Astrocyte of the spinal cord (primary cell): Measurements from ENCODE around the gene OXSM.

Source experiments
- DNase-seq: peaks from one replicate; pipeline ENCODE4 v3.0.0; 2011; ENCODE audit warnings: low read depth, low spot score
- H3K4me3 ChIP-seq: 2 replicates; pipeline ENCODE4 v1.5.1; 2011; ENCODE audit warnings: low read depth, mild to moderate bottlenecking, low read length, moderate library complexity
- in situ Hi-C: cut with HindIII; loops from 2 replicates; pipeline ENCODE4 v1.10.0; 2017; ENCODE audit warnings: low sequenced_read_pairs
- TF ChIP-seq, protein P1 (sequence below): IDR thresholded peaks from 2 replicates; pipeline ENCODE4 v1.5.1; 2012; ENCODE audit warnings: low read depth, mild to moderate bottlenecking, low read length, inconsistent platforms

OXSM gene

DNA sequence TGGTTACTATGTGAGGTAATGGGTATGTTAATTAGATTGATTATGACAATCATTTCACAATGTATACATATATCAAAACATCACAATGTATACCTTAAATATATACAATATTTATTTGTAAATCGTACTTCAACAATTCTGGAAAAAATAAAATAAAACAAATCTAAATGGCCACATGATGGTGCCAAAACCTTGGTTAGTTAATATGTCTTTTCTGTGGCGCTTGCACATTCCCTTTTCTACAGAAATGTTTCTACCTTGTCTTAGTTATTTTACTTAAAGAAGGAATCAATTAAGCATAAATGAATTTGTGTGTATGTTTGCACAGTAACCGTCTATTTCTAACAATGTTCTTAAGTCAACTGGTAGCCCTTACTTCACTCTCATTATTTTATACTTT is 53.4 kb downstream of the OXSM start:
- in situ Hi-C loops: no loop called here
- TF ChIP-seq, protein P1, sequence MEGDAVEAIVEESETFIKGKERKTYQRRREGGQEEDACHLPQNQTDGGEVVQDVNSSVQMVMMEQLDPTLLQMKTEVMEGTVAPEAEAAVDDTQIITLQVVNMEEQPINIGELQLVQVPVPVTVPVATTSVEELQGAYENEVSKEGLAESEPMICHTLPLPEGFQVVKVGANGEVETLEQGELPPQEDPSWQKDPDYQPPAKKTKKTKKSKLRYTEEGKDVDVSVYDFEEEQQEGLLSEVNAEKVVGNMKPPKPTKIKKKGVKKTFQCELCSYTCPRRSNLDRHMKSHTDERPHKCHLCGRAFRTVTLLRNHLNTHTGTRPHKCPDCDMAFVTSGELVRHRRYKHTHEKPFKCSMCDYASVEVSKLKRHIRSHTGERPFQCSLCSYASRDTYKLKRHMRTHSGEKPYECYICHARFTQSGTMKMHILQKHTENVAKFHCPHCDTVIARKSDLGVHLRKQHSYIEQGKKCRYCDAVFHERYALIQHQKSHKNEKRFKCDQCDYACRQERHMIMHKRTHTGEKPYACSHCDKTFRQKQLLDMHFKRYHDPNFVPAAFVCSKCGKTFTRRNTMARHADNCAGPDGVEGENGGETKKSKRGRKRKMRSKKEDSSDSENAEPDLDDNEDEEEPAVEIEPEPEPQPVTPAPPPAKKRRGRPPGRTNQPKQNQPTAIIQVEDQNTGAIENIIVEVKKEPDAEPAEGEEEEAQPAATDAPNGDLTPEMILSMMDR: no peak
- H3K4me3 ChIP-seq: no peak overlapping the region
- DNase-seq: no peak
